Measurements from ENCODE around the gene RFK.

The RFK gene

DNA sequence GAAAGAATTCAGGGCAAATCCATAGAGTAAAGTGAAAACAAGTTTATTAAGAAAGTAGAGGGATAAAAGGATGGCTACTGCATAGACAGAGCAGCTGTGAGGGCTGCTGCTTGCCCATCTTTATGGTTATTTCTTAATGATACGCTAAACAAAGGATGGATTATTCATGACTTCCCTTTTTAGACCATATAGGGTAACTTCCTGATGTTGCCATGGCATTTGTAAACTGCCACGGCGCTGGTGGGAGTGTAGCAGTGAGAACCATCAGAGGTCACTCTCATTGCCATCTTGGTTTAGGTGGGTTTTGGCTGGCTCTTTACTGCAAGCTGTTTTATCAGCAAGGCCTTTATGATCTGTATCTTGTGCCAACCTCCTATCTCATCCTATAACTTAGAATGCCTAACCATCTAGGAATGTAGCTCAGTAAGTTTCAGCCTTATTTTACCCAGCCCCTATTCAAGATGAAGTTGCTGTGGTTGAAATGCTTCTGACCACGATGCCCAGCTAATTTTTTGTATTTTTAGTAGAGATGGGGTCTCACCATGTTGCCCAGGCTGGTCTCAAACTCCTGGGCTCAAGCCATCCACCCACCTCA lies 42.1 kb downstream of the RFK start:
- H3K4me3 ChIP-seq (ENCODE audit: low read length), result no peak overlapping the region
- TF ChIP-seq, protein P1, sequence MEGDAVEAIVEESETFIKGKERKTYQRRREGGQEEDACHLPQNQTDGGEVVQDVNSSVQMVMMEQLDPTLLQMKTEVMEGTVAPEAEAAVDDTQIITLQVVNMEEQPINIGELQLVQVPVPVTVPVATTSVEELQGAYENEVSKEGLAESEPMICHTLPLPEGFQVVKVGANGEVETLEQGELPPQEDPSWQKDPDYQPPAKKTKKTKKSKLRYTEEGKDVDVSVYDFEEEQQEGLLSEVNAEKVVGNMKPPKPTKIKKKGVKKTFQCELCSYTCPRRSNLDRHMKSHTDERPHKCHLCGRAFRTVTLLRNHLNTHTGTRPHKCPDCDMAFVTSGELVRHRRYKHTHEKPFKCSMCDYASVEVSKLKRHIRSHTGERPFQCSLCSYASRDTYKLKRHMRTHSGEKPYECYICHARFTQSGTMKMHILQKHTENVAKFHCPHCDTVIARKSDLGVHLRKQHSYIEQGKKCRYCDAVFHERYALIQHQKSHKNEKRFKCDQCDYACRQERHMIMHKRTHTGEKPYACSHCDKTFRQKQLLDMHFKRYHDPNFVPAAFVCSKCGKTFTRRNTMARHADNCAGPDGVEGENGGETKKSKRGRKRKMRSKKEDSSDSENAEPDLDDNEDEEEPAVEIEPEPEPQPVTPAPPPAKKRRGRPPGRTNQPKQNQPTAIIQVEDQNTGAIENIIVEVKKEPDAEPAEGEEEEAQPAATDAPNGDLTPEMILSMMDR (conservative IDR thresholded peaks at IDR 0.05; ENCODE audit: low read length), result no peak
- no peak for DNase-seq (ENCODE audit: low read depth)

- no peak overlapping the region for H3K4me3 ChIP-seq (ENCODE audit: low read length)
- TF ChIP-seq, protein P1 (conservative IDR thresholded peaks at IDR 0.05; ENCODE audit: low read length), result no peak
- no peak for DNase-seq (ENCODE audit: low read depth)
Measured at GRCh38 chr9:76351006-76351405, 43.2 kb downstream of the RFK start.

GRCh38 chr9:76349865-76350264 lies 44.4 kb downstream of the RFK start:
- DNase-seq (ENCODE audit: low read depth), result no peak
- no peak overlapping the region for H3K4me3 ChIP-seq (ENCODE audit: low read length)
- TF ChIP-seq, protein P1 (conservative IDR thresholded peaks at IDR 0.05; ENCODE audit: low read length), result no peak

GRCh38 chr9:76342858-76343257 lies 51.4 kb downstream of the RFK start:
- no peak overlapping the region for H3K4me3 ChIP-seq (ENCODE audit: low read length)
- TF ChIP-seq, protein P1 (conservative IDR thresholded peaks at IDR 0.05; ENCODE audit: low read length), result no peak
- DNase-seq (ENCODE audit: low read depth), result no peak

DNA sequence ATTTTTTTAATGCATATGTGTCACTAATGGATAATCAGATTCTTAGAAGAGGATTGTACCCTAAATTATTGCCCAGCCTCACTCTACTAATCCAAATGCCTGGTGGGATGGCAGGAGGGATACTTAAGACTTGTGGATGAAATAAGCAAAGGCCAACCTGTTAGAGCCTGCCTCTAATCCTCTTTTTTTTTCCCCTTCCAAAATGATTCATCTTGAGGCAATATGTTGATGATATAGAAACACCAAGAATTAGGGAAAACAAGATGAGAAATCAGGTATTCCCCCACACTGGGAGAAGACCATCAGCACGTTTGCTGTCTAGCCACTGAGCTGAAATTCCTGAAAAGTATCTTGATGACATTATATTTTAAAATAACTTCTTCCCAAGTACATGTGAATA lies 52.0 kb downstream of the RFK start:
- H3K4me3 ChIP-seq (ENCODE audit: low read length), result no peak overlapping the region
- DNase-seq (ENCODE audit: low read depth), result no peak
- TF ChIP-seq, protein P1 (conservative IDR thresholded peaks at IDR 0.05; ENCODE audit: low read length), result no peak

- no peak for DNase-seq (ENCODE audit: low read depth)
- TF ChIP-seq, protein P1 (conservative IDR thresholded peaks at IDR 0.05; ENCODE audit: low read length), result no peak
- no peak overlapping the region for H3K4me3 ChIP-seq (ENCODE audit: low read length)
Measured at GRCh38 chr9:76341616-76342015, 52.6 kb downstream of the RFK start.

GRCh38 chr9:76338418-76338817 lies 55.8 kb downstream of the RFK start:
- no peak for DNase-seq (ENCODE audit: low read depth)
- H3K4me3 ChIP-seq (ENCODE audit: low read length), result no peak overlapping the region
- TF ChIP-seq, protein P1 (conservative IDR thresholded peaks at IDR 0.05; ENCODE audit: low read length), result no peak
